Glomerular endothelial cell (primary cell): Measurements from ENCODE around the gene HOXD1. TPM values are rescaled to one million over a fixed set of nuclear protein-coding genes. Genes with fewer than 3 reads are reported as not detected.

Experiments
- DNase-seq: peaks from one replicate; pipeline ENCODE4 v3.0.0-alpha.2; 2011; ENCODE audit warnings: low read depth, low spot score; ENCODE audit errors: extremely low read depth
- total RNA-seq: library from RNA; depleted of rRNA; stranded (reverse); fragments of >200 nt; gene quantifications from 2 replicates; pipeline ENCODE4 v1.2.3, GENCODE V29; 2015

Gene HOXD1
- total RNA-seq, 1 donor from 2014 or later = 38.6 TPM

- no peak for DNase-seq
Measured at GRCh38 chr2:176234940-176235339, 46.5 kb downstream of the HOXD1 start.

- no peak for DNase-seq
Measured at GRCh38 chr2:176237456-176237855, 49.0 kb downstream of the HOXD1 start.

- no peak for DNase-seq
Measured at GRCh38 chr2:176239031-176239430, 50.6 kb downstream of the HOXD1 start.

- no peak for DNase-seq
Measured at GRCh38 chr2:176240301-176240700, 51.8 kb downstream of the HOXD1 start.

Other genes with a start within 250 kb of the HOXD1 start
- 6.8 and 8.4 TPM in 2 replicates for gene LNPK, start 186.4 kb upstream of the HOXD1 start, total RNA-seq
- not detected in 2 replicates for gene EVX2, start 104.7 kb upstream of the HOXD1 start, total RNA-seq
- gene HOXD13, start 95.9 kb upstream of the HOXD1 start, total RNA-seq = not detected in 2 replicates
- gene HOXD12, start 88.9 kb upstream of the HOXD1 start, total RNA-seq = not detected in 2 replicates
- gene HOXD11, start 81.4 kb upstream of the HOXD1 start, total RNA-seq = 2.2 and 2.5 TPM in 2 replicates
- gene HOXD10, start 71.9 kb upstream of the HOXD1 start, total RNA-seq = 1.3 and 2.0 TPM in 2 replicates
- 4.7 and 7.6 TPM in 2 replicates for gene HOXD9, start 65.9 kb upstream of the HOXD1 start, total RNA-seq
- 14.2 and 18.9 TPM in 2 replicates for gene HOXD8, start 59.0 kb upstream of the HOXD1 start, total RNA-seq
- 5.5 and 12.4 TPM in 2 replicates for gene HOXD4, start 37.1 kb upstream of the HOXD1 start, total RNA-seq
- gene HOXD3, start 31.4 kb upstream of the HOXD1 start, total RNA-seq = 5.3 and 7.2 TPM in 2 replicates
- gene MTX2, start 80.8 kb downstream of the HOXD1 start, total RNA-seq = 46.3 and 48.2 TPM in 2 replicates